A549 (cell line): ENCODE results near the gene EML2. TPM values are rescaled to one million over a fixed set of nuclear protein-coding genes. Genes with fewer than 3 reads are reported as not detected.

Source experiments
- ATAC-seq, 2 experiments: fragments of 200-7000 bp in 1 of 2; fragments of >200 bp in 1 of 2; cut with Nextera tagmentation in 1 of 2; cut with Tn5 transposase in 1 of 2; 3 replicates each; pipeline versions ENCODE4 v1.8.0 to v1.9.1; 2018 to 2020; ENCODE audit warnings: mild to moderate bottlenecking in 1 of 2, moderate library complexity in 1 of 2
- CTCF ChIA-PET: fragments of 300-600 bp; sonication (Branson Sonifier 250); formaldehyde crosslinking; extraction: SDS; loops from one replicate; lab custom pipeline; 2021; ENCODE audit warnings: antibody characterized with exemption, inconsistent platforms; lab: Yijun Ruan, JAX
- POLR2A ChIA-PET: fragments of 350-600 bp; formaldehyde crosslinking; extraction: SDS; loops from one replicate; lab custom pipeline; 2021; ENCODE audit warnings: antibody characterized with exemption, inconsistent platforms; lab: Yijun Ruan, JAX
- DNase-seq, 2 experiments: peaks; one replicate each; pipeline versions ENCODE4 v3.0.0 to v3.0.0-alpha.2; 2011 to 2016; ENCODE audit warnings: low read depth in 1 of 2, low spot score in 1 of 2
- FAIRE-seq: peaks from 2 replicates; lab custom pipeline; 2011; peaks lifted over from hg19 to GRCh38; lab: Jason Lieb, UNC
- H3K27ac ChIP-seq, 2 experiments: fragments of >200 bp; sonication (Bioruptor Twin); formaldehyde crosslinking; 3 replicates each; pipeline ENCODE4 v1.5.1; 2016 to 2017
- H3K4me1 ChIP-seq: fragments of >200 bp; sonication (Bioruptor Twin); formaldehyde crosslinking; 3 replicates; pipeline ENCODE4 v1.6.1; 2016
- H3K4me2 ChIP-seq: fragments of >200 bp; sonication (Bioruptor Twin); formaldehyde crosslinking; 3 replicates; pipeline ENCODE4 v1.6.1; 2016
- H3K4me3 ChIP-seq: fragments of >200 bp; sonication (Bioruptor Twin); formaldehyde crosslinking; 3 replicates; pipeline ENCODE4 v1.5.1; 2016
- H3K9me3 ChIP-seq: fragments of >200 bp; sonication (Bioruptor Twin); formaldehyde crosslinking; 3 replicates; pipeline ENCODE4 v1.6.1; 2016
- CHD4 ChIP-seq: fragments of 200-600 bp; sonication (generic); IDR thresholded peaks from 2 replicates; pipeline ENCODE4 v1.6.1; 2016; ENCODE audit warnings: antibody characterized with exemption, mild to moderate bottlenecking, borderline replicate concordance
- HOXB5 ChIP-seq: fragments of 250-450 bp; sonication (Bioruptor Pico); IDR thresholded peaks from 2 replicates; pipeline ENCODE4 v1.5.0; 2020; ENCODE audit warnings: mild to moderate bottlenecking, moderate library complexity
- RAD21 ChIP-seq, 2 experiments: fragments of >200 bp in 1 of 2; sonication (Bioruptor Twin) in 1 of 2; formaldehyde crosslinking in 1 of 2; IDR thresholded peaks in 1 of 2; conservative IDR thresholded peaks in 1 of 2; 2 replicates in 1 of 2; 3 replicates in 1 of 2; pipeline ENCODE4 v1.6.1; 2012 to 2018; ENCODE audit warnings: inconsistent platforms in 1 of 2
- ZFP36 ChIP-seq: fragments of 450-650 bp; IDR thresholded peaks from 2 replicates; pipeline ENCODE4 v1.6.1; 2014; ENCODE audit warnings: borderline replicate concordance; ENCODE audit not compliant: partially characterized antibody
- WGBS: methylation state at CpG from one replicate; pipeline ENCODE4 v1.1.6; 2017; ENCODE audit errors: missing lambda C conversion rate; 5-methylcytosine and 5-hydroxymethylcytosine counted together
- polyA plus RNA-seq, 4 experiments: library from polyadenylated mRNA; depleted of rRNA in 3 of 4; stranded (reverse); fragments of >200 nt; fragmentation: RNase III in 1 of 4; extraction: RNeasy Plus Mini Kit Qiagen cat#74134 plus additional on column Dnase treatment in 1 of 4; gene quantifications; 2 replicates in 3 of 4; 3 replicates in 1 of 4; pipeline ENCODE4 v1.2.3, GENCODE V29; 2011 to 2017
- small RNA-seq, 6 experiments: library from RNA; depleted of rRNA; stranded (forward); fragments of <200 nt; gene quantifications; one replicate each; pipeline ENCODE3, GENCODE V24; 2012

Gene EML2
- polyA plus RNA-seq, 2 of the 4 experiments (the other 2 are of a cell fraction) = 22.7 to 25.9 TPM

DNA sequence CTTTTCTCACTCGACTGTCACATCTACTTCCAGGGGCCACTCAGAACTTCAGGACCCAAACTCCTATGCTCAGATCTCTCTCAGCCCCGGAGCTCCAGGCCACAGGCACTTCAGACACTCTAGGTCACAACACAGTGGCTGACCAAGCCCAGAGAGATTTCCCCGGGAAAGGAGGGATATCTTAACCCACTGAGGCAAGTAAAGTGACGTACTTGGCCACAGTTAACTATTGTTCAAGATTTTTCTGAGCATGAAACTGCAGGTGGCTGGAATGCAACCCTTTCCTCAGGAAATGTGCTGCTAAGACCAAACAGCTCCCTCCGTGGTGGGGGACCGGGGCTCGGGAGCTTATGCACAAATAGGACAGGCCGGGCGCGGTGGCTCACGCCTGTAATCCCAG, 78.5 kb downstream of the EML2 start:
- ChIA-PET CTCF (interaction anchor here (0.7 to 5.2 kb wide), 9 partner anchors 8 to 158 kb away, joined by 3 to 55 read pairs (median 4); no protein-coding TSS in a partner anchor), POLR2A (no interaction called here)
- H3K4me3 ChIP-seq = no peak overlapping the region
- WGBS = 91% methylated on average over 11 of the region's 11 CpGs
- DNase-seq (no peak), ATAC-seq (no peak), FAIRE-seq (no peak)
- no peaks in the 10 kb centered on the region for H3K4me1 ChIP-seq
- H3K27ac ChIP-seq = no peak overlapping the region
- H3K9me3 ChIP-seq = no peaks in the 10 kb centered on the region
- H3K4me2 ChIP-seq = no peak overlapping the region
- no peak for TF ChIP-seq RAD21 (conservative IDR thresholded peaks at IDR 0.05 in 1 of 2, IDR thresholded peaks at IDR 0.05 in 1 of 2)
- no peak for TF ChIP-seq CHD4
- TF ChIP-seq, all 56 proteins: peak for 0

- no peak for ATAC-seq
- Histone ChIP-seq H3K9me3 (no peaks in the 10 kb centered on the region), H3K27ac (no peak overlapping the region), H3K4me3 (no peak overlapping the region), H3K4me1 (no peaks in the 10 kb centered on the region), H3K4me2 (no peak overlapping the region)
- POLR2A ChIA-PET = no interaction called here
- DNase-seq = no peak
- CTCF ChIA-PET = interaction anchor here (0.7 to 5.2 kb wide), 10 partner anchors 9 to 157 kb away, joined by 3 to 55 read pairs (median 4); no protein-coding TSS in a partner anchor
- FAIRE-seq = no peak
- TF ChIP-seq HOXB5 (CRISPR knock-in tag) (no peak), ZFP36 (peak; percentile 62)
- WGBS = 93% methylated on average over 5 of the region's 5 CpGs
Observed at GRCh38 chr19:45560038-45560437, 79.2 kb downstream of the EML2 start.

Small RNA genes lying within 50 kb of the gene (small RNA-seq; reads per million reads assigned to genes)
- 0 to 2.8 (median 0) reads per million in 6 experiments for gene MIR642A
- gene RN7SL836P = 0 reads per million in 6 experiments

Other genes with a start within 250 kb of the EML2 start
- gene PPP1R13L, start 234.3 kb downstream of the EML2 start, polyA plus RNA-seq (2011; rRNA removed) = 3.2 and 5.7 TPM in 2 replicates
- gene PPP1R13L, start 234.3 kb downstream of the EML2 start, polyA plus RNA-seq (2017; fragmentation: RNase III; extraction: RNeasy Plus Mini Kit Qiagen cat#74134 plus additional on column Dnase treatment) = 18.9 to 23.2 TPM (median 20.9 TPM) in 3 replicates
- gene POLR1G, start 232.8 kb downstream of the EML2 start, polyA plus RNA-seq (2011; rRNA removed) = 11.7 and 15.1 TPM in 2 replicates
- gene POLR1G, start 232.8 kb downstream of the EML2 start, polyA plus RNA-seq (2017; fragmentation: RNase III; extraction: RNeasy Plus Mini Kit Qiagen cat#74134 plus additional on column Dnase treatment) = 28.2 to 34.0 TPM (median 31.2 TPM) in 3 replicates
- 81.7 and 109 TPM in 2 replicates for gene ERCC1, start 215.5 kb downstream of the EML2 start, polyA plus RNA-seq (2011; rRNA removed)
- 89.7 to 97.6 TPM (median 93.0 TPM) in 3 replicates for gene ERCC1, start 215.5 kb downstream of the EML2 start, polyA plus RNA-seq (2017; fragmentation: RNase III; extraction: RNeasy Plus Mini Kit Qiagen cat#74134 plus additional on column Dnase treatment)
- 27.9 and 48.8 TPM in 2 replicates for gene FOSB, start 171.4 kb downstream of the EML2 start, polyA plus RNA-seq (2011; rRNA removed)
- 0.57 to 0.65 TPM (median 0.58 TPM) in 3 replicates for gene FOSB, start 171.4 kb downstream of the EML2 start, polyA plus RNA-seq (2017; fragmentation: RNase III; extraction: RNeasy Plus Mini Kit Qiagen cat#74134 plus additional on column Dnase treatment)
- gene RTN2, start 142.3 kb downstream of the EML2 start, polyA plus RNA-seq (2011; rRNA removed) = 4.7 and 5.3 TPM in 2 replicates
- gene RTN2, start 142.3 kb downstream of the EML2 start, polyA plus RNA-seq (2017; fragmentation: RNase III; extraction: RNeasy Plus Mini Kit Qiagen cat#74134 plus additional on column Dnase treatment) = 6.3 to 9.0 TPM (median 8.1 TPM) in 3 replicates
- gene PPM1N, start 141.0 kb downstream of the EML2 start, polyA plus RNA-seq (2011; rRNA removed) = 9.2 and 9.8 TPM in 2 replicates
- gene PPM1N, start 141.0 kb downstream of the EML2 start, polyA plus RNA-seq (2017; fragmentation: RNase III; extraction: RNeasy Plus Mini Kit Qiagen cat#74134 plus additional on column Dnase treatment) = 6.6 to 11.2 TPM (median 10.5 TPM) in 3 replicates
- gene VASP, start 131.9 kb downstream of the EML2 start, polyA plus RNA-seq (2011; rRNA removed) = 59.1 and 64.5 TPM in 2 replicates
- 83.8 to 94.6 TPM (median 94.3 TPM) in 3 replicates for gene VASP, start 131.9 kb downstream of the EML2 start, polyA plus RNA-seq (2017; fragmentation: RNase III; extraction: RNeasy Plus Mini Kit Qiagen cat#74134 plus additional on column Dnase treatment)
- 21.8 and 29.1 TPM in 2 replicates for gene OPA3, start 54.6 kb downstream of the EML2 start, polyA plus RNA-seq (2011; rRNA removed)
- gene OPA3, start 54.6 kb downstream of the EML2 start, polyA plus RNA-seq (2017; fragmentation: RNase III; extraction: RNeasy Plus Mini Kit Qiagen cat#74134 plus additional on column Dnase treatment) = 13.8 to 15.9 TPM (median 15.6 TPM) in 3 replicates
- gene GPR4, start 37.2 kb downstream of the EML2 start, polyA plus RNA-seq (2011; rRNA removed) = 0.10 TPM in 1 of 2 replicates, not detected in the other
- 0.03 to 0.12 TPM (median 0.04 TPM) in 3 replicates for gene GPR4, start 37.2 kb downstream of the EML2 start, polyA plus RNA-seq (2017; fragmentation: RNase III; extraction: RNeasy Plus Mini Kit Qiagen cat#74134 plus additional on column Dnase treatment)
- 0.83 and 1.2 TPM in 2 replicates for gene GIPR, start 28.8 kb upstream of the EML2 start, polyA plus RNA-seq (2011; rRNA removed)
- gene GIPR, start 28.8 kb upstream of the EML2 start, polyA plus RNA-seq (2017; fragmentation: RNase III; extraction: RNeasy Plus Mini Kit Qiagen cat#74134 plus additional on column Dnase treatment) = 0.96 to 1.6 TPM (median 1.4 TPM) in 3 replicates
- gene SNRPD2, start 52.6 kb upstream of the EML2 start, polyA plus RNA-seq (2011; rRNA removed) = 974 and 1,002 TPM in 2 replicates
- 785 to 834 TPM (median 811 TPM) in 3 replicates for gene SNRPD2, start 52.6 kb upstream of the EML2 start, polyA plus RNA-seq (2017; fragmentation: RNase III; extraction: RNeasy Plus Mini Kit Qiagen cat#74134 plus additional on column Dnase treatment)
- 9.4 and 10.3 TPM in 2 replicates for gene QPCTL, start 53.3 kb upstream of the EML2 start, polyA plus RNA-seq (2011; rRNA removed)
- gene QPCTL, start 53.3 kb upstream of the EML2 start, polyA plus RNA-seq (2017; fragmentation: RNase III; extraction: RNeasy Plus Mini Kit Qiagen cat#74134 plus additional on column Dnase treatment) = 6.7 to 10.4 TPM (median 8.4 TPM) in 3 replicates
- 4.9 and 6.9 TPM in 2 replicates for gene FBXO46, start 91.5 kb upstream of the EML2 start, polyA plus RNA-seq (2011; rRNA removed)
- 10.9 to 12.7 TPM (median 11.5 TPM) in 3 replicates for gene FBXO46, start 91.5 kb upstream of the EML2 start, polyA plus RNA-seq (2017; fragmentation: RNase III; extraction: RNeasy Plus Mini Kit Qiagen cat#74134 plus additional on column Dnase treatment)
- gene MEIOSIN, start 94.0 kb upstream of the EML2 start, polyA plus RNA-seq (2011; rRNA removed) = 0.05 TPM in 1 of 2 replicates, not detected in the other
- gene MEIOSIN, start 94.0 kb upstream of the EML2 start, polyA plus RNA-seq (2017; fragmentation: RNase III; extraction: RNeasy Plus Mini Kit Qiagen cat#74134 plus additional on column Dnase treatment) = 0.04 TPM in 1 of 3 replicates, not detected in the others
- gene SIX5, start 129.9 kb upstream of the EML2 start, polyA plus RNA-seq (2011; rRNA removed) = 8.9 and 10.0 TPM in 2 replicates
- gene SIX5, start 129.9 kb upstream of the EML2 start, polyA plus RNA-seq (2017; fragmentation: RNase III; extraction: RNeasy Plus Mini Kit Qiagen cat#74134 plus additional on column Dnase treatment) = 19.6 to 24.7 TPM (median 24.7 TPM) in 3 replicates
- gene DMPK, start 143.1 kb upstream of the EML2 start, polyA plus RNA-seq (2011; rRNA removed) = 12.5 and 21.6 TPM in 2 replicates
- gene DMPK, start 143.1 kb upstream of the EML2 start, polyA plus RNA-seq (2017; fragmentation: RNase III; extraction: RNeasy Plus Mini Kit Qiagen cat#74134 plus additional on column Dnase treatment) = 46.3 to 57.5 TPM (median 56.6 TPM) in 3 replicates
- 17.1 and 17.5 TPM in 2 replicates for gene DMWD, start 153.4 kb upstream of the EML2 start, polyA plus RNA-seq (2011; rRNA removed)
- 29.9 to 31.3 TPM (median 29.9 TPM) in 3 replicates for gene DMWD, start 153.4 kb upstream of the EML2 start, polyA plus RNA-seq (2017; fragmentation: RNase III; extraction: RNeasy Plus Mini Kit Qiagen cat#74134 plus additional on column Dnase treatment)
- gene RSPH6A, start 175.9 kb upstream of the EML2 start, polyA plus RNA-seq (2011; rRNA removed) = 0.04 TPM in 1 of 2 replicates, not detected in the other
- gene RSPH6A, start 175.9 kb upstream of the EML2 start, polyA plus RNA-seq (2017; fragmentation: RNase III; extraction: RNeasy Plus Mini Kit Qiagen cat#74134 plus additional on column Dnase treatment) = 0.04 TPM in 1 of 3 replicates, not detected in the others
- 92.6 and 105 TPM in 2 replicates for gene SYMPK, start 223.8 kb upstream of the EML2 start, polyA plus RNA-seq (2011; rRNA removed)
- gene SYMPK, start 223.8 kb upstream of the EML2 start, polyA plus RNA-seq (2017; fragmentation: RNase III; extraction: RNeasy Plus Mini Kit Qiagen cat#74134 plus additional on column Dnase treatment) = 57.8 to 61.9 TPM (median 58.1 TPM) in 3 replicates
- 5.3 and 6.5 TPM in 2 replicates for gene FOXA3, start 224.9 kb upstream of the EML2 start, polyA plus RNA-seq (2011; rRNA removed)
- 1.2 to 1.6 TPM (median 1.3 TPM) in 3 replicates for gene FOXA3, start 224.9 kb upstream of the EML2 start, polyA plus RNA-seq (2017; fragmentation: RNase III; extraction: RNeasy Plus Mini Kit Qiagen cat#74134 plus additional on column Dnase treatment)
- gene IRF2BP1, start 246.7 kb upstream of the EML2 start, polyA plus RNA-seq (2011; rRNA removed) = 9.5 and 10.9 TPM in 2 replicates
- 20.1 to 23.1 TPM (median 21.3 TPM) in 3 replicates for gene IRF2BP1, start 246.7 kb upstream of the EML2 start, polyA plus RNA-seq (2017; fragmentation: RNase III; extraction: RNeasy Plus Mini Kit Qiagen cat#74134 plus additional on column Dnase treatment)